GM21423 (cell line): ENCODE data around the gene GRPR.
"Not testable (repeated sequence)": the region's sequence is repeated elsewhere in the genome, so short reads cannot be mapped to it uniquely, and the experiment has no call there.

Experiments
- ATAC-seq: cut with Tn5 transposase; IDR thresholded peaks from one replicate; pipeline ENCODE4 v1.9.1; 2021; ENCODE audit warnings: mild to moderate bottlenecking, moderate library complexity; ENCODE audit not compliant: unreplicated experiment

GRPR gene

DNA sequence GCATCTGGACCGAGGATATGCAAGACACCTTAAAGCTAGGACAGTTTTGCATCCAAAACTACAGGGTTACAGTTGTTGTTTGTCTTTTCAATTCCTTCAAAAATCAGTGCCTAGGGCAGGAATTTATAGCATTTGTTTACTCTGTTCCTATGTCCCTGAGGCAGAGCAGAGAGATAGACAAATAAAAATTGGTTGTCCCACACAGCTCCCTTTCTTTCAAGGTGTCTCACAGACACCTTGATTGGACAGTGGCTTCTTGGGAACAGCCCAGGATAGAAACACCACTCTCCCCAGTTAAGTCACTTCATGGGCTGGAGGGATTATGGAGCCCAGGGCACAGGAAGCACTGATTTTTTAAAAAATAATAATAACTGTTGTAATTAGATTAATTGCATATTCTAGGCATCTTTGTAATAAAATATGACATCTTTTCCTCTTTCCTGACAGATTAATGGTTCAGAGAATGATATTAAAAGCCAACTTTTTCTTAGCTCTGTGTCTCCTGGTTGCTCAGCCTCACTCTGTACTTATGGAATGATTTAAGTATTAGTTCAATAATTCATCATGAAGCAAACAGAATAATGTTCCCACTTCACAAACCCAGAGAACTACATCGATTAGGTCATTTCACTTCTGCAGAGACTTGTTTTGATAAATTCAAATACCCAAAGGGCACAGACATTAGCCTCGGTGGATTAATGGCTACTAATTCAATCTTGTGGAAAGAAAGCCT is 52.1 kb downstream of the GRPR start:
- no peak for ATAC-seq

DNA sequence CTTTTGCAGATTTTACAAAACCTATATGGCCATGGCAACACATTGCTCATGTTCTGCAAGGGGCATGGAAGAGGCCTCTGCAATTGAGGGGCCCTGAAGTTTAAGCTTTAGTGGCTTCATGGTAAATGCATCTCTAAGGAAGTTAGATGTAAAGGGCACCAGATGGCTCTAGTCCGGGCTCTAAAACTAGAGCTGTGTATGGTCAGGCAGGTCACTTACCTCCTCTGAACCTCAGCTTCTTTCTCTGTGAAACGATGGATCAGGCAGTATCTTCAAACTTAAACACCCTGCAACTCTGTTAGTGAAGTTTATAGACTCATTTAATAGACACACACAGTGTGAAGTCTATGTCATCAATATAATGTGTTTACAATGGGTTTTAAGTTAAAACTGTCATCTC is 53.9 kb downstream of the GRPR start:
- no peak for ATAC-seq

DNA sequence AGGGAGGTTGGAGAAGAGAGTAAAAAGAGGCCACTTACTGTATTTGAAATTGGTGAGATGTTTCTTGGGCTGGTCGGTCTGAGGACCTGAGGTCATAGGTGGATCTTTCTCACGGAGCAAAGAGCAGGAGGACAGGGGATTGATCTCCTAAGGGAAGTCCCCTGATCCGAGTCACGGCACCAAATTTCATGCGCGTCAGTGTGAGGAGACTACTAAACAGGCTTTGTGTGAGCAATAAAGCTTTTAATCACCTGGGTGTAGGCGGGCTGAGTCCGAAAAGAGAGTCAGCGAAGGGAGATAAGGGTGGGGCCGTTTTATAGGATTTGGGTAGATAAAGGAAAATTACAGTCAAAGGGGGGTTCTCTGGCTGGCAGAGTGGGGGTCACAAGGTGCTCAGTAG is 60.5 kb downstream of the GRPR start:
- ATAC-seq: not testable (repeated sequence)

GRCh38 chrX:16185725-16186136 is 62.4 kb downstream of the GRPR start:
- peak; percentile 98 for ATAC-seq

DNA sequence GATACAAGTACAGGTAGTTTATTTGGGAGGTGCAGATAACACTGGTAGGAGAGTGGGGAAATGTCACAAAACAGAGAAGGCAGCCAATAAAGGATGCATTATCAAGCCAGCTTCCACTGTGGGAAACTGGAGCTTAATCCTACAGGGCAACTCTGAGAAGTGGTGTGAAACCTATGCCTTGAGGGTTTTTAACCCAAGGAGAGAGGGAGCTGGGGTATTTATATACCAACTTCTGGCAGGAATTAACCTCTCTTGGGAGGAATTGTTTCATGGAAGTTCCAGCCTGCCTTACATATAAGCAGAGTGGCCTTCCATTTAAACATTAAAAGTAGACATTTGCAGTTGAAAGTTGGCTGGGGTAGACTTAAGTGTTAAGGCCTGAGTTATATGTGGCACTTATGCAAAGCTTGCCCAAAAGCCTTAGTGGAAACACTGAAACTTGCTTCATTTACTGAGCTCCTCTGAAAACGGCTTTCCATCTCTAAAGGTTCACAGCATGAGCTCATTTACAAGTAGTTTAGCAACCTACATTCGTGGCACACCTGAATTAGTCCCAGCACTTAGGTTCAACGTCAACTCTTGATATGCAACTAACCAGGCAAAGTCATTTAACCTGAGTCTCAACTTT is 63.1 kb downstream of the GRPR start:
- no peak for ATAC-seq

GRCh38 chrX:16187024-16187760 is 63.8 kb downstream of the GRPR start:
- no peak for ATAC-seq

DNA sequence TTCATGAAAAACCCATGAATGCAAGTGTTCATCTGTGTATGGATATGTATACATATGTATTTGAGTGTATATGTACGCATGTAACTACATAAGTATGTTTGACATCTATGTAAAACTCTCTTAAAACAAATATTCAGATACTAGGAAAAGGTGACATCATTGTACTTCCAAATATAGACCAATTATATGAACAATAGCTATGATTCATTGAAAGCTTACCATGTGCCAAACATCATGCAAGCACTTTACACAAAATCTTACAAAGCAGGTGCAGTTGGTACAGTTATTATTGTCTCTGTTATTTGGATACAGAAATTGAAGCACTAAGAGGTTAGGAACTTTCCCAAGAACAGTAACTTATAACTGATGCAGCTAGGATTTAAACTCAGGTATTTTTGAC is 65.3 kb downstream of the GRPR start:
- ATAC-seq: no peak

GRCh38 chrX:16191605-16192004 is 68.2 kb downstream of the GRPR start:
- no peak for ATAC-seq

GRCh38 chrX:16196829-16197228 is 73.5 kb downstream of the GRPR start:
- no peak for ATAC-seq

- ATAC-seq: no peak
Observed at GRCh38 chrX:16199343-16199742, 76.0 kb downstream of the GRPR start.

GRCh38 chrX:16202943-16203342 is 79.6 kb downstream of the GRPR start:
- ATAC-seq: no peak
